ENCODE measurements around the gene ENPP7. TPM values are rescaled to one million over a fixed set of nuclear protein-coding genes. Genes with fewer than 3 reads are reported as not detected.
A peak's percentile ranks its signal among the peaks of the same experiment; 100 is the strongest.

ENPP7 gene
- total RNA-seq, 2 experiments from 2014 or later = not detected

DNA sequence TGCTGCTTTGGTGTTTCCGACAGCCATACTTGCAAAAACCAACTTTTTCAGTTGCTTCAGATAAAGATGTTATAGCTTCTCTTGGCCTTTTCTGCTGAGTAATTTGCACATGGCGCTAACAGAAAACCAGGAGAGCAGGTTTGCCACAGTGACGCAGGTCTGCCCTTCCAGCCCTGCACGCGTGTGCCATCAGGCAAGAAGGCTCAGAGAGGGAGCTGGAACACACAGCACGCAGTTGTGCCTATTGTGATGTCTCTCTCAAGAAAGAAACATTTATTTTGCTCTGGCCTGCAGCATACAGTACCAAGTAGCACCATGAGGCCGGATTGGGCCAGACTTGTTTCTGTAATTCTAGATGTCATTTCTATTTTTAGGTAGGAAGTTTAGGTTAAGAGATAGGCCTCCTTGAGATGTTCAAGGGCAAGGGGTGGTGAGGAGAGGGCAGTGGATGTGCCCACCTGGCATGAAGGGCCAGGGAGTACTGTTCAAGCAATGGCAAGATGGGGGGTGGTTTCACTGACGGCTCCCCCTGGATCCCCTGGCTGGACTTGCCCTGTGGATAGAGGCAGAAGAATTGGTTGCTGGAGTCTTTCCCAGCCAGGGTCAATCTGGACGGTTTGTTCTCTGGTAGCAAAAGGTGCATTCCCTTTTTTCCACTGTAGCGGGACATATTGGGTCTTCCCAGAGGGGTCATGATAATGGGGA lies 49.1 kb downstream of the ENPP7 start:
- no peak for DNase-seq
- CTCF ChIA-PET = interaction anchor here (0.5 kb wide), 1 partner anchor 138 kb away, joined by 3 read pairs; no protein-coding TSS in a partner anchor
- Mint-ChIP-seq H3K36me3 (ENCODE audit: low read depth) (no peaks in the 10 kb centered on the region), H3K4me1 (ENCODE audit: low read depth) (peaks cover 12% of the 10 kb centered on the region), H3K27ac (no peak overlapping the region), H3K4me3 (peak overlapping the region; percentile 82), H3K27me3 (ENCODE audit: low read depth) (peaks cover 59% of the 10 kb centered on the region), H3K9me3 (no peaks in the 10 kb centered on the region)
- intact Hi-C loops (cut with micrococcal nuclease) = loop anchor here (2.0 kb wide), 1 partner anchor 17 kb away; the partner anchor contains the start of gene CBX8

DNA sequence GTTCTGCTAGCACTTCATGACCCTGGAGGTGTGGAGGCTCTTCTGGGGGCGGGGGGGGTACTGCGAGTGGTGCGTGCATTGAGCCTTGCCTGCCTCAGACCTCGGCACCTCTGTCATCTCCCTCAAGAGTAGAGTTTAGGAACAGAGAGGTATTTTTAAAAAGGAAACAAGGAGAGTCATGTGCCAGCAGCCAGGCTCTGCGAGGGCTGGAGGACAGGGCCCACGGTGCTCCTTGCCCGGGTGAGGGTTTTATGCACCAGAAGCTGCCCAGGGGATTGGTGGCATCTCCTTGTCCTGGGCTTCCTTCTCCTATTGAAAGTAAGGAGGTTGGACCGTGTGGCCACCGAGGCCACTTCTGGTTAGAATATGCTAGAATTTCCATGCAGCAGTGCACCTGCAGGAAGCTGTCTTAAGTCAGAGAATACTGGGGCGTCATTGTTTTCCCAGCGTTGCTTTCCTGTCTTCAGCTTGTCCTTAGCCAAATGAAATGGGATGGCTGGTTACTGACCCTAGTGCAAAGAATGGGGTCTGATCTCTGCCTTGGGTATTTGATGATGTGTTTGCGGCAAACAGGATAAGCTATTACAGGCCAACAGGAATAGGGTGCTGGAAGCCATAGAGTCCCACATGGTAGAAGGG lies 50.4 kb downstream of the ENPP7 start:
- Mint-ChIP-seq H3K4me1 (ENCODE audit: low read depth) (peaks cover 12% of the 10 kb centered on the region), H3K9me3 (no peaks in the 10 kb centered on the region), H3K27ac (no peak overlapping the region), H3K27me3 (ENCODE audit: low read depth) (peaks cover 51% of the 10 kb centered on the region), H3K4me3 (no peak overlapping the region), H3K36me3 (ENCODE audit: low read depth) (peaks cover 2% of the 10 kb centered on the region)
- DNase-seq = no peak
- intact Hi-C loops (cut with micrococcal nuclease) = no loop called here
- CTCF ChIA-PET = no interaction called here

DNA sequence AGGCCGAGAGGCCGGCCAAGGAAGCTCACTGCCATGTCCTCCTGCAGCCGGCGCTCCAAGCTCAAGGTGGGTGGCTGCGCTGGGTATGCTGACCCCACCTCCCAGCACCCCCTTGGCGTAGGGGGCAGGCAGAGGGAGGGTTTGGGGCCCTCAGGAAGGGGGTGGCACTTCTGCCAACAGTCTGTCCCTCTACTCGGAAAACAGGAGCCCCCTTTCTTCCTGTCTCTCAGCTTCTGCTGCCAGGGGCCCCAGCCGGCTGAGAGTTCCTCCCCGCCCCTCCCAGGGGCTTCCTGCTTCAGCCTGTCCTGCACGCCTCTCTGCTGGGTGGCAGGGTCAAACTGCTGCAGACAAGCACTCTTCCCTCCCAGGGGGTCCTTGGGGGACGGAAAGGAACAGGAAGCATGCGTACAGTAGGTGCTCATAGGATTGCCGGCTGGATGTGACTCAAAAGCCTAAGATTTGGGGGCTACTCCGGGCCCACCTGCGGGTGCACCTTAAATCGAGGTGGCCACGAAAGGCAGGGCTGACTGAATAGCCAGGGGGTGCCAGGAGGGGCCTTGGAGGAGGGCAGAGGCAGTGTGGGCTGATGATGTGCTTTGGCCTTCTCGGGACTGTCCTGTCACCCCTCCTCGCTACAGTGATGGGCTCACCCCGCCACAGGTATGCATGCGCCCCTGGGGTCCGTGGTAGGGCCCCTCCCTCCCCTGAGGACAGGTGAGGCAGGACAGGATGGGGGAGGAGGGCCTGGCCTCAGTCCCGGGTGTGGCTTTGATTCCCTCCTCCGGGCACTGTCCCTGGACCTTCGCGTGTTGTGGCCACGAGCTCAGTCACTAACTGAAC lies 51.2 kb downstream of the ENPP7 start:
- peaks cover 12% of the 10 kb centered on the region for H3K4me1 Mint-ChIP-seq (ENCODE audit: low read depth)
- H3K36me3 Mint-ChIP-seq (ENCODE audit: low read depth) = peaks cover 2% of the 10 kb centered on the region
- DNase-seq = no peak
- CTCF ChIA-PET = no interaction called here
- no peak overlapping the region for H3K4me3 Mint-ChIP-seq
- no peak overlapping the region for H3K27ac Mint-ChIP-seq
- intact Hi-C loops (cut with micrococcal nuclease) = no loop called here
- H3K27me3 Mint-ChIP-seq (ENCODE audit: low read depth) = peaks cover 49% of the 10 kb centered on the region
- no peaks in the 10 kb centered on the region for H3K9me3 Mint-ChIP-seq

DNA sequence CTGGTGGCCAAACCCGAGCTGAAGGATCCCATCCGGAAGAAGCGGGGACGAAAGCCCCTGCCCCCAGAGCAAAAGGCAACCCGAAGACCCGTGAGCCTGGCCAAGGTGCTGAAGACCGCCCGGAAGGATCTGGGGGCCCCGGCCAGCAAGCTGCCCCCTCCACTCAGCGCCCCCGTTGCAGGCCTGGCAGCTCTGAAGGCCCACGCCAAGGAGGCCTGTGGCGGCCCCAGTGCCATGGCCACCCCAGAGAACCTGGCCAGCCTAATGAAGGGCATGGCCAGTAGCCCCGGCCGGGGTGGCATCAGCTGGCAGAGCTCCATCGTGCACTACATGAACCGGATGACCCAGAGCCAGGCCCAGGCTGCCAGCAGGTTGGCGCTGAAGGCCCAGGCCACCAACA lies 53.1 kb downstream of the ENPP7 start:
- CTCF ChIA-PET = interaction anchor here (1.0 kb wide), 1 partner anchor 11 kb away, joined by 3 read pairs; no protein-coding TSS in a partner anchor
- DNase-seq = no peak
- peaks cover 7% of the 10 kb centered on the region for H3K4me1 Mint-ChIP-seq (ENCODE audit: low read depth)
- intact Hi-C loops (cut with micrococcal nuclease) = no loop called here
- peaks cover 2% of the 10 kb centered on the region for H3K36me3 Mint-ChIP-seq (ENCODE audit: low read depth)
- H3K27me3 Mint-ChIP-seq (ENCODE audit: low read depth) = peaks cover 56% of the 10 kb centered on the region
- no peaks in the 10 kb centered on the region for H3K9me3 Mint-ChIP-seq
- H3K4me3 Mint-ChIP-seq = no peak overlapping the region
- no peak overlapping the region for H3K27ac Mint-ChIP-seq

DNA sequence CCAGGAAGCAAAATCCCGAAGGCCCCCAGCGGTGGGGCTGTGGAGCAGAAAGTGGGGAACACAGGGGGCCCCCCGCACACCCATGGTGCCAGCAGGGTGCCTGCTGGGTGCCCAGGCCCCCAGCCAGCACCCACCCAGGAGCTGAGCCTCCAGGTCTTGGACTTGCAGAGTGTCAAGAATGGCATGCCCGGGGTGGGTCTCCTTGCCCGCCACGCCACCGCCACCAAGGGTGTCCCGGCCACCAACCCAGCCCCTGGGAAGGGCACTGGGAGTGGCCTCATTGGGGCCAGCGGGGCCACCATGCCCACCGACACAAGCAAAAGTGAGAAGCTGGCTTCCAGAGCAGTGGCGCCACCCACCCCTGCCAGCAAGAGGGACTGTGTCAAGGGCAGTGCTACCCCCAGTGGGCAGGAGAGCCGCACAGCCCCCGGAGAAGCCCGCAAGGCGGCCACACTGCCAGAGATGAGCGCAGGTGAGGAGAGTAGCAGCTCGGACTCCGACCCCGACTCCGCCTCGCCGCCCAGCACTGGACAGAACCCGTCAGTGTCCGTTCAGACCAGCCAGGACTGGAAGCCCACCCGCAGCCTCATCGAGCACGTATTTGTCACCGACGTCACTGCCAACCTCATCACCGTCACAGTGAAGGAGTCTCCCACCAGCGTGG lies 53.7 kb downstream of the ENPP7 start:
- H3K27me3 Mint-ChIP-seq (ENCODE audit: low read depth) = peaks cover 56% of the 10 kb centered on the region
- CTCF ChIA-PET = interaction anchor here (1.0 kb wide), 1 partner anchor 11 kb away, joined by 3 read pairs; no protein-coding TSS in a partner anchor
- intact Hi-C loops (cut with micrococcal nuclease) = no loop called here
- H3K9me3 Mint-ChIP-seq = no peaks in the 10 kb centered on the region
- H3K4me3 Mint-ChIP-seq = no peak overlapping the region
- H3K36me3 Mint-ChIP-seq (ENCODE audit: low read depth) = peaks cover 2% of the 10 kb centered on the region
- peaks cover 6% of the 10 kb centered on the region for H3K4me1 Mint-ChIP-seq (ENCODE audit: low read depth)
- no peak overlapping the region for H3K27ac Mint-ChIP-seq
- no peak for DNase-seq

DNA sequence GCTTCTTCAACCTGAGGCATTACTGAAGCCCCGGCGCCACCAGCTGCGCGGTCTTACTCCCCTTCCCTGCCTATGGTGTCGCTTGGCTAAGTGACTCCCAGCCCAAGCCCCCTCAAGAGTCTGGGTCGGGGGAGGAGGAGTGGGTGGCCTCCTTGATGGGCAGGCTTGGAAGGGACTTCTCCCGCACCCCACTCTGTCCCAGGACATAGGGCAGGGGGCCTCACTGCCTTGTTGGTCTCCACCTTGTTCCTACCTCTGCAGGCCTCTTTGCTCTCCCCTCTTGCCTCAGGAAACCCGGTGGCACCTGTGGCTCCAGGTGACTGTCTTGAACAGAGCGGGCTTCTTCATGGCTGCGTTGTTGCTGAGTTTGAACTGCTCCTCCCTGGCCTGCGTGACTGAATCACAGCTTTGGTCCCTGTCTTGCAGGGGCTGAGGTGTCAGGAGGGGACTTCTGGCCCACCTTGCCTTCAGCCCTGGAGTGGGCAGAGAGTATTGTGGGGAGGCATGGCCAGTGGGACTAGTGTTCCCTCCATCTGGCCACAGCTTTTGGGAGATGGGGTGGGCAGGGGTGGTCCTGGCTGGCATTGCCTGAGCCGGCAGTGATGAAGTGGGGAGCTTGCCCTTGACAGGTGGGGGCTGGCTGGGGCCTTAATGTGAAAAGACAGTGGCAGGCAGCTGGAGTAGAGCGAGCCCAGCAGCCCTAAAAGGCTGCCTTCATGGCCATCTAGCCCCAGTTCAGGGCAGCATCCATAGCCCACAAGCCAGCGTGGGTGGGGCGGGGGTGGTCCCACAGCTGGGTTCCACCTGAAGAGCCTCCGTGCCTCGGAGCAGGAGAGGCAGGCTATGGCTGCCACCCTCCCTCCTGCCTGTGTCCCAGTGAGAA lies 54.5 kb downstream of the ENPP7 start:
- CTCF ChIA-PET = interaction anchor here (1.3 kb wide), 1 partner anchor 40 kb away, joined by 9 read pairs; no protein-coding TSS in a partner anchor
- intact Hi-C loops (cut with micrococcal nuclease) = no loop called here
- DNase-seq = no peak
- H3K36me3 Mint-ChIP-seq (ENCODE audit: low read depth) = peaks cover 2% of the 10 kb centered on the region
- no peak overlapping the region for H3K27ac Mint-ChIP-seq
- H3K4me1 Mint-ChIP-seq (ENCODE audit: low read depth) = peaks cover 7% of the 10 kb centered on the region
- peaks cover 52% of the 10 kb centered on the region for H3K27me3 Mint-ChIP-seq (ENCODE audit: low read depth)
- no peak overlapping the region for H3K4me3 Mint-ChIP-seq
- H3K9me3 Mint-ChIP-seq = no peaks in the 10 kb centered on the region

DNA sequence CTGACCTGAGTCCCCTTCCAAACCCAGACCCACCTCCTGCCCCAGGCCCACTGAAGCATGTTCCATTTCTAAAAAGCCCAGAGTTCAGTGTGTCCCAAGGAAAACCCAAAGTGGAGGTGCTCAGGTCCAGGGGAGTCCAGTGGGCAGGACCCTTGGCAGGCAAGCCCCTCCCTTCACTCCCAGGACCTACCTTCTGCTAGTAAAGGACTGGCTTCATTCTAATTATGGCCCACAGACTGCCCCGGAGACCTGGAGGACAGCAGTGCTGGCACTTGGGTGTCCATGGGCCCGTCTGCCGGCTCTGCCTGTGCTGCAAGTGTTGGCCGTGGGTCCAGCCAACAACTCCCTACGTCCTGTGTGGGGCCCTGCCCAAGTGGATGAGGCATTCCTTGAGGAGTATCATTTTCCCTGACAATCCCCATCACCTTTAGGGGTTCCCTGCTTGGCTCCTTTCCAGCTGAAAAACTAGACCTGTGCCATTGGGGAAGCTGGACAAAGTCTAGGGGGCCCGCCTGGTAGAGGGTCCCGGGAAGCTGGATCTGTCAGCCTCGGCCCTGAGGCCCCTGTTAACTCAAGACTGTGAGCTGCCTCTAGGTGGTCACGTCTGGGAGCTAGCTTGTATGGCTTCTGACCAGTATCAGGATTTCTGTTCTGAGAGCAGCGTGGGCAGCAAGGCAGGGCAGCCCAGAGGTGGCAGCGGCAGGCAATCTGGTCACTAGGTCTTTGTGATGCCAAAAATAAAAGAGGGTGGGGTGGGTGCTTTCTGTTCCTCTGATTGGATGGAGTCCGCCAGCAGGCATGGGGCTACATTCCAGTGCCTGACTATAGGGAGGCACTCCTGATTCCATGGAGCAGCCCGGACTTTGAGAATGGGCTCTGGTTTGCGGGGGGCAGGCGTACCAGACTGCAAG lies 55.4 kb downstream of the ENPP7 start:
- H3K27me3 Mint-ChIP-seq (ENCODE audit: low read depth) = peaks cover 59% of the 10 kb centered on the region

DNA sequence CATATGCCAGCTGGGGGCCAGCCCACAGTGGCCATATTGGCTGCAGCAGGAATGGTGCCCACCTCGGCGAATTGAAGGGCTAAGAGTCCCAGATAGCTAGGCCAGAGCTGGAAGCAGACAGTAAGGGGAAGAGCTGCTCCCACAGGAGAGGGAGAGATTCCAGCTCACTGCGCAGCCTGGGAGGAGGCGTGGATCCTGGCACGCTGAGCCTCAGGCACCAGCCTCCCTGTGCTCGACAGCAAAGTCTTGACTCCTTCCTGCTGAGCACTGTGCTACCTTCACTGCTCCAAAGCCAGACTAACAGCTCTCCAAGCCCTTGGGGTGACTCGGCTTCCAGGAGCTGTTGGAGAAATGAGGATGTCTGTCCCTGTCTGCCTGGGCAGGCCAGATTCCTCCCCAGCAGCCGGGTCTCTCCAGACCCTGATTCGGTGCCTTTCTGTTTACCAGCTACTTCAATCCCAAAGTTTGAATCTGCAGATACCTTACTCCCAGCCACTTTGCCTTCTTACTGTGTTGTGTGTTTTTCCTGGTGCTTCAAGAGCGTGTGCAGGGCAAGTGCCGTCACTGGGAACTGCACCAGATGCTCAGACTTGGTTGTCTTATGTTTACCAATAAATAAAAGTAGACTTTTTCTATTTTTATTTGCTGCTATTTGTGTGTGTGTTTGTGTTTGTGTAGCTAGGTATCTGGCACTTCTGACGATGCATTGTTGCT lies 56.3 kb downstream of the ENPP7 start:
- H3K36me3 Mint-ChIP-seq (ENCODE audit: low read depth) = peaks cover 2% of the 10 kb centered on the region
- intact Hi-C loops (cut with micrococcal nuclease) = no loop called here
- H3K27ac Mint-ChIP-seq = no peak overlapping the region
- H3K4me1 Mint-ChIP-seq (ENCODE audit: low read depth) = peaks cover 6% of the 10 kb centered on the region
- H3K4me3 Mint-ChIP-seq = no peak overlapping the region
- no peak for DNase-seq
- no peaks in the 10 kb centered on the region for H3K9me3 Mint-ChIP-seq
- H3K27me3 Mint-ChIP-seq (ENCODE audit: low read depth) = peaks cover 57% of the 10 kb centered on the region
- CTCF ChIA-PET = interaction anchor here (0.6 to 1.3 kb wide), 2 partner anchors 24 to 42 kb away, joined by 3 to 9 read pairs; no protein-coding TSS in a partner anchor

More for the DNA sequence above, 55.4 kb downstream of the ENPP7 start:
- DNase-seq = no peak
- peaks cover 2% of the 10 kb centered on the region for H3K36me3 Mint-ChIP-seq (ENCODE audit: low read depth)
- intact Hi-C loops (cut with micrococcal nuclease) = no loop called here
- no peak overlapping the region for H3K27ac Mint-ChIP-seq
- H3K4me3 Mint-ChIP-seq = no peak overlapping the region
- peaks cover 11% of the 10 kb centered on the region for H3K4me1 Mint-ChIP-seq (ENCODE audit: low read depth)
- H3K9me3 Mint-ChIP-seq = no peaks in the 10 kb centered on the region
- CTCF ChIA-PET = interaction anchor here (1.3 kb wide), 1 partner anchor 41 kb away, joined by 9 read pairs; no protein-coding TSS in a partner anchor

DNA sequence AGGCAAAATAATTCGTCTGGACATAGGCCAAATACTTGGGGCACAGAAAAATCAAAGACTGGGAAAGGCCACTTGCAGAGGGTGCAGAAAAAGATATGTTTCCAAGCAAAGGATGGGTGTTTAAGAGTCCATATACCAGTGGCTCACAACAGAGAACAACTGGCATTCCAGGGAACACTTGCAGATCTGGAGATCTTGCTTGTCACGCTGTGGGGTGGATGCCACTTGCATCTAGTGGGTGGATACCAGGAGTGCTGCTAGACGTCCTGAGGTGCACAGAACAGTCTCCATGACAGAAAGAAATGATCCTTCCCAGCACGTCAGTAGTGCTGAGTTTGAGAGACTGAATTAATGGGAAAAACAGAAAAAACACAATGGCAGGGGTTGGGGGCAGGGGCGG lies 57.7 kb downstream of the ENPP7 start:
- Mint-ChIP-seq H3K36me3 (ENCODE audit: low read depth) (peaks cover 2% of the 10 kb centered on the region), H3K27ac (no peak overlapping the region), H3K4me3 (no peak overlapping the region), H3K27me3 (ENCODE audit: low read depth) (peaks cover 52% of the 10 kb centered on the region), H3K9me3 (no peaks in the 10 kb centered on the region), H3K4me1 (ENCODE audit: low read depth) (peaks cover 8% of the 10 kb centered on the region)
- DNase-seq = no peak
- intact Hi-C loops (cut with micrococcal nuclease) = no loop called here
- CTCF ChIA-PET = interaction anchor here (1.1 to 1.7 kb wide), 5 partner anchors 14 to 182 kb away, joined by 3 to 4 read pairs (median 3); no protein-coding TSS in a partner anchor
